HepG2 (cell line): ENCODE measurements around the gene CDK18. TPM values are rescaled to one million over a fixed set of nuclear protein-coding genes. Genes with fewer than 3 reads are reported as not detected.

Experiments
- BCL3 ChIP-seq: sonication (generic); formaldehyde crosslinking; IDR thresholded peaks from 2 replicates; pipeline ENCODE4 v1.5.1; 2020; ENCODE audit warnings: mild to moderate bottlenecking, missing genetic modification reagents, moderate library complexity
- BHLHE40 ChIP-seq: IDR thresholded peaks from 2 replicates; pipeline ENCODE4 v1.6.1; 2011; ENCODE audit warnings: low read length, improper control_type of control experiment
- FUBP1 ChIP-seq: sonication (generic); formaldehyde crosslinking; IDR thresholded peaks from 2 replicates; pipeline ENCODE4 v1.5.1; 2020; ENCODE audit warnings: missing genetic modification reagents, mild to moderate bottlenecking, borderline replicate concordance
- GATAD1 ChIP-seq: IDR thresholded peaks from 2 replicates; pipeline ENCODE4 v1.6.1; 2016; ENCODE audit warnings: missing genetic modification reagents, missing compliant biosample characterization
- HDAC6 ChIP-seq: fragments of 200-600 bp; sonication (generic); IDR thresholded peaks from 2 replicates; pipeline ENCODE4 v1.7.0; 2017; ENCODE audit warnings: mild to moderate bottlenecking, antibody characterized with exemption, low read length, low read depth
- HIC2 ChIP-seq: sonication (generic); formaldehyde crosslinking; IDR thresholded peaks from 2 replicates; pipeline ENCODE4 v1.9.0; 2022; ENCODE audit warnings: low read depth, missing genetic modification reagents
- MEF2D ChIP-seq: sonication (generic); formaldehyde crosslinking; IDR thresholded peaks from 2 replicates; pipeline ENCODE4 v1.5.1; 2020; ENCODE audit warnings: mild to moderate bottlenecking, missing genetic modification reagents
- MYC ChIP-seq: sonication (generic); formaldehyde crosslinking; IDR thresholded peaks from 2 replicates; pipeline ENCODE4 v1.9.0; 2021; ENCODE audit warnings: missing genetic modification reagents, borderline replicate concordance
- NFE2 ChIP-seq: sonication (generic); formaldehyde crosslinking; IDR thresholded peaks from 2 replicates; pipeline ENCODE4 v1.4.0; 2020; ENCODE audit warnings: missing genetic modification reagents
- NR0B2 ChIP-seq: sonication (generic); formaldehyde crosslinking; IDR thresholded peaks from 2 replicates; pipeline ENCODE4 v1.4.0; 2020; ENCODE audit warnings: mild to moderate bottlenecking, missing genetic modification reagents
- POGZ ChIP-seq: sonication (generic); formaldehyde crosslinking; IDR thresholded peaks from 2 replicates; pipeline ENCODE4 v1.4.0; 2020; ENCODE audit warnings: mild to moderate bottlenecking, missing genetic modification reagents
- SPEN ChIP-seq: sonication (generic); formaldehyde crosslinking; IDR thresholded peaks from 2 replicates; pipeline ENCODE4 v1.5.1; 2020; ENCODE audit warnings: low read depth, mild to moderate bottlenecking, missing genetic modification reagents
- SRSF1 ChIP-seq: fragments of 200-400 bp; formaldehyde crosslinking; optimal IDR thresholded peaks from 2 replicates; pipeline ENCODE3; 2017; ENCODE audit warnings: mild to moderate bottlenecking, low read depth, low read length, moderate library complexity
- TAF1 ChIP-seq: sonication (generic); formaldehyde crosslinking; IDR thresholded peaks from 2 replicates; pipeline ENCODE4 v1.4.0; 2020; ENCODE audit warnings: missing genetic modification reagents
- TSC22D2 ChIP-seq: sonication (generic); formaldehyde crosslinking; IDR thresholded peaks from 2 replicates; pipeline ENCODE4 v1.5.1; 2020; ENCODE audit warnings: missing genetic modification reagents, mild to moderate bottlenecking, borderline replicate concordance
- XRCC5 ChIP-seq: fragments of 200-400 bp; formaldehyde crosslinking; optimal IDR thresholded peaks from 2 replicates; pipeline ENCODE3; 2017; ENCODE audit warnings: mild to moderate bottlenecking, low read length
- ZFX ChIP-seq: sonication (generic); formaldehyde crosslinking; IDR thresholded peaks from 2 replicates; pipeline ENCODE4 v1.4.0; 2020; ENCODE audit warnings: mild to moderate bottlenecking, low read depth, missing genetic modification reagents, moderate library complexity
- ZNF230 ChIP-seq: sonication (generic); formaldehyde crosslinking; IDR thresholded peaks from 2 replicates; pipeline ENCODE4 v1.4.0; 2020; ENCODE audit warnings: mild to moderate bottlenecking, missing genetic modification reagents
- ZNF546 ChIP-seq: sonication (generic); formaldehyde crosslinking; conservative IDR thresholded peaks from 2 replicates; pipeline ENCODE4 v1.8.1; 2023; ENCODE audit warnings: mild to moderate bottlenecking, missing genetic modification reagents
- ZNF616 ChIP-seq: sonication (generic); formaldehyde crosslinking; IDR thresholded peaks from 2 replicates; pipeline ENCODE4 v1.5.0; 2020; ENCODE audit warnings: low read depth, mild to moderate bottlenecking, missing genetic modification reagents
- ZNF639 ChIP-seq: conservative IDR thresholded peaks from 2 replicates; pipeline ENCODE4 v1.6.1; 2018; ENCODE audit warnings: missing genetic modification reagents
- ZSCAN12 ChIP-seq: sonication (generic); formaldehyde crosslinking; IDR thresholded peaks from 2 replicates; pipeline ENCODE4 v1.9.0; 2021; ENCODE audit warnings: mild to moderate bottlenecking, missing genetic modification reagents
- polyA plus RNA-seq, 8 experiments: library from polyadenylated mRNA; depleted of rRNA in 3 of 8; stranded (reverse) in 7 of 8; unstranded in 1 of 8; fragments of >200 nt; fragmentation: Illumina TruSeq in 4 of 8; extraction: Trizol in 4 of 8; gene quantifications; 2 replicates each; pipeline versions ENCODE4 v1.2.1 to v1.2.3, GENCODE V29; 2011 to 2016; ENCODE audit warnings: low read depth in 4 of 8, missing spikeins in 1 of 8, mixed read lengths in 1 of 8; ENCODE audit not compliant: insufficient read depth in 1 of 8
- total RNA-seq, 5 experiments: library from RNA; depleted of rRNA; stranded (reverse); fragments of >200 nt; fragmentation: Illumina TruSeq; extraction: Trizol; gene quantifications; 2 replicates each; pipeline ENCODE4 v1.2.3, GENCODE V29; 2016; ENCODE audit warnings: low read depth in 1 of 5

The CDK18 gene
- total and polyA plus RNA-seq, 2 of the 13 experiments (the other 11 are each of a cell fraction or from before 2014, with no cell fraction given): 6.4 to 38.8 TPM

GRCh38 chr1:205458777-205459566 lies 45.5 kb upstream of the CDK18 start (continued):
- no peak for TF ChIP-seq SRSF1
- no peak for TF ChIP-seq XRCC5
- no peak for TF ChIP-seq HDAC6
- no peak for TF ChIP-seq ZNF230 (CRISPR knock-in tag)
- TF ChIP-seq NR0B2 (CRISPR knock-in tag): no peak
- TF ChIP-seq ZNF546 (CRISPR knock-in tag): no peak
- no peak for TF ChIP-seq POGZ (CRISPR knock-in tag)
- no peak for TF ChIP-seq SPEN (CRISPR knock-in tag)
- TF ChIP-seq TAF1: no peak
- 0 out of 2 replicates have a peak, but pooled peaks have one; percentile 38 for TF ChIP-seq ZSCAN12 (CRISPR knock-in tag)
- peak; percentile 58; the same call in 1 of the 2 replicates for TF ChIP-seq TSC22D2 (CRISPR knock-in tag)
- no peak for TF ChIP-seq HIC2 (CRISPR knock-in tag)
- no peak for TF ChIP-seq FUBP1
- no peak for TF ChIP-seq BHLHE40
- TF ChIP-seq ZNF639 (CRISPR knock-in tag): no peak
- TF ChIP-seq NFE2 (CRISPR knock-in tag): no peak
- no peak for TF ChIP-seq GATAD1 (CRISPR knock-in tag)
- TF ChIP-seq BCL3 (CRISPR knock-in tag): no peak
- TF ChIP-seq MEF2D (CRISPR knock-in tag): no peak
- TF ChIP-seq MYC (CRISPR knock-in tag): no peak
- TF ChIP-seq ZFX (CRISPR knock-in tag): no peak
- TF ChIP-seq ZNF616 (CRISPR knock-in tag): no peak
